ENCODE data around the gene GRB7.
"Not testable (repeated sequence)": the region's sequence is repeated elsewhere in the genome, so short reads cannot be mapped to it uniquely, and the experiment has no call there.

Gene GRB7

DNA sequence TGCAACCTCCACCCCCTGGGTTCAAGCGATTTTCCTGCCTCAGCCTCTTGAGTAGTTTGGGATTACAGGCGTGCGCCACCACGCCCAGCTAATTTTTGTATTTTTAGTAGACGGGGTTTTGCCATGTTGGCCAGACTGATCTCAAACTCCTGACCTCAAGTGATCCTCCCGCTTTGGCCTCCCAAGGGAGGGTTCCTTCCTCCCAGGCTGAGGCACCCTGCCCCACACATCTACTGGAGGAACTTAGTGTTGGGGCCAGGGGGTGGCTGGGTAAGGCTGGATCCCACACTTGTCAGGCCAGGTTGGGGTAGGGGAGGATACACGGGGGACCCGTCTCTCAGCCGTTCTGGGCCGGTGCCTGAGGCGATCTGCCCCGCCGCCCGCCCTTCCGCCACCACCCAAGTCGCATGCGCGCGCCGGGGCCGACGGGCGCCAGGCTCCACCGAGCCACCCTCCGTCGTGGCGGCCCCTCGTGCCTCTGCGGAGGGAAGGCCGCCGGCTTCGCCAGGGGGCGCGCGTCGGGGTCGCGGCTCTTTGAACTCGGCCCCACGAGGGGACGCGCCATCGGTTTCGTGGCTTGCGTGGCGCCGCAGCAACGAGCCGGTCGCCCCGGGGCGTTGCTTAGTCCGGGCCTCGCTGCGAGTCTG is 15.9 kb downstream of the GRB7 start:
- peak; percentile 80 for DNase-seq (ENCODE audit: low spot score)

DNA sequence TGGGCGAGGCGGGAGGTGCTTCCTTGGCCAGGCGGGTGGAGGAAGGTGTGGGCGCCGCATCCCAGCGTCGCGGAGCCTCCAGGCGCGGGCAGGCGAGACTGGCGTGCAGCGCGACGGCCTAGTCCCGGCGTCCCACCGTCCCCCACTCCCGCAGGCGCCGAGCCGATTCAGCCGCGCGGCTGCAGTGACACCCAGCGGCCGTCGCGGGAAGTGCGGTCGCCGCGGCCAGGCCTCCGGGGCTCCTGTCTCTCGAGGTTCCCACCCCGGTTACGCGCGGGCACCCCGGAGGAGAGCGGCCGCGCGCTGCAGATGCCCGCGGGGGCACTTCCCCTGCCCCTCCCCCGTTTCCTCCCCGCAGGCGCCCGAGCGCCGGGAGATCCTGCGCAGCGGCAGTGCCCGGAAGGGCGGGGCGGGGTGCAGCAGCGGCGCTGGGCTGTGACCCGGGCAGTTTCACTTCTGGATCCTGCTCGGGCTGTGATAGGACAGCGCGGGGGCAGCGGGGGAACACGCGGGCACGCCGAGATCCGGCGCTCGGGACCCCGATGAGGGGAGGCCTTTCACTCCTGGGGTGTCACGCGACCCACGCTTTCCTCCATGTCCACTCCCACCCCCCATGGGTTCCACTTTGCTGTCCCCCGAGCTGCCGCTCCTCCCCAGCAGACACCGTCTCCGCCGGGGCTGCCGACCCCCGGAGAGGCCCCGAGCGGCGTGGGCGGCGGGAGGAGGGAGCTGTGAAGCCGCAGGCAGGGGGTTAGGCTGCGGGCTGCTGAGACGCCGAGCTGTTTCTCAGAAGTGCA is 16.6 kb downstream of the GRB7 start:
- peak; percentile 98 for DNase-seq (ENCODE audit: low spot score)

GRCh38 chr17:39754958-39755553 is 17.3 kb downstream of the GRB7 start:
- no peak for DNase-seq (ENCODE audit: low spot score)

- DNase-seq (ENCODE audit: low spot score): peak; percentile 96
Measured at GRCh38 chr17:39755554-39756379, 18.0 kb downstream of the GRB7 start.

DNA sequence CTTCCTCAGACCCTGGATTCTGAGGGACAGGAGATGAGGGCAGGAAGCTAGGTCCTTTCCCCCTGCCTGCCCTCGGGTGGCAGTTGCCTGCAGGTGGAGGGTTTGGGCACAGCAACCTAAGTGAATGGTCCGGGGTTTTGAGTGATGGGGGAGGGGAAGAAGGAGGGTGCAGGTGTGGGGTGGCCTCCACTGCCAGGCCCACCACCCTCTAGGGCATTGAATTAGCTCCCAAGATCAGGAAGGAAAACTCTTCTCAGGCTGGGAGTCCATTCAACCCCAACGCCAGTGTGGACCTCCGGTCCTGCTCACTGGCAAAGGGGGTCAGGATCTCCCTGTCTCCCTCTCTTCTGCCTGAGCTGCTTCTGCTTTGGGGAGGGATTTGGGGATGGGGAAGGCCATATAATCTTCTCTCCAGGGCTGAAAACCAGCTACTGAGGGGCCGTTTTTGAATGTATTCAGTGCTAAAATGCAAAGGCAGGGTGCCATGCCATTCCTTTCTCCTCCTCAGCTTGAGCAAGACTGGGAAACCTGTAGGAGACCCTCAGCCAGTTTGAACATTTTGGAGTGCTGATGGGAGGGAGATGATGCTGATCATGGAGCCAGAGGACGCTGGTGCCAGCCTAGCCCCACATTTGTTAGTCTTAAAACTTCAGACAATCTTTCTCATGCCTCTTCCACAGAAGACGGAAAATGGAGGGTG is 18.8 kb downstream of the GRB7 start:
- no peak for DNase-seq (ENCODE audit: low spot score)

DNA sequence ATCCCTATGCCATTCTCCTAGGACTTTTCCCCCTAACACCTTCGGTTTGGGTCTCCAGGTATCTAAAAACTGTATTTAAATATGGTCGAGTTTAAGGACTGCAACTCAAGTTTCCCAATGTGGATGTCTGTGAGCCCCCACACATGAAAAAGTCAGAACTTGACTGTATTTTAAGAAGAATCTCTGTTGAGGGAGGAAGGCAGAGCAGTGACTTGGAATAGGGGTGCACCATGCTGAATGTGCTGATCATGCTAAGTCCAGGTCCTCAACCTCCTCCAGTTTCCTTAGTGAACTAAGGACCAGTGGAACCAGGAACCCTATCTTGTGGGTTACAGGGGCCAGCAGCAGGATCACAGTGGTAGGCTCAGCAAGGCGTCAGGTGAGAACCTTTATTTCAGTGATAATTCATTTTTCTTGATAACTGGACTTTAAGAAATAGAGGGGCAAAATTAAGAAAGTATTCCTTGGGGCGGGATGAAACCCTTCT is 19.5 kb downstream of the GRB7 start:
- DNase-seq (ENCODE audit: low spot score): peak; percentile 52

- DNase-seq (ENCODE audit: low spot score): peak; percentile 68
Measured at GRCh38 chr17:39757931-39758873, 20.5 kb downstream of the GRB7 start.

DNA sequence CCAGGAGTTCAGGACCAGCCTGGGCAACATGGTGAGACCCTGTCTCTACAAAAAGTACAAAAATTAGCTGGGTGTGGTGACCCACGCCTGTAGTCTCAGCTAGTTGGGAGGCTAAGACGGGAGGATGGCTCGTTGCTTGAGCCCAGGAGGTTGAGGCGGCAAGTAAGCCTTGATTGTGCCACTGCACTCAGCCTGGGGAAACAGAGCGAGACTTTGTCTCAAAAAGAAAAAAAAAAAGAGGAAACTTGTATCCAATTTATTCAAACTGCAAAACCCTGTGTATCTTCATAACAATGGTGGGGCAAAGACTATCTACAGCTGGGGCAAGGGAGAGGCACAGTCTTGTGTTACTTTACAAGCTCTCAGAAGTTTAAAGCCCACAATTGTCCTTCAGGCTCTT is 21.5 kb downstream of the GRB7 start:
- peak; percentile 51 for DNase-seq (ENCODE audit: low spot score)

GRCh38 chr17:39761861-39762496 is 24.2 kb downstream of the GRB7 start:
- DNase-seq (ENCODE audit: low spot score): no peak

DNA sequence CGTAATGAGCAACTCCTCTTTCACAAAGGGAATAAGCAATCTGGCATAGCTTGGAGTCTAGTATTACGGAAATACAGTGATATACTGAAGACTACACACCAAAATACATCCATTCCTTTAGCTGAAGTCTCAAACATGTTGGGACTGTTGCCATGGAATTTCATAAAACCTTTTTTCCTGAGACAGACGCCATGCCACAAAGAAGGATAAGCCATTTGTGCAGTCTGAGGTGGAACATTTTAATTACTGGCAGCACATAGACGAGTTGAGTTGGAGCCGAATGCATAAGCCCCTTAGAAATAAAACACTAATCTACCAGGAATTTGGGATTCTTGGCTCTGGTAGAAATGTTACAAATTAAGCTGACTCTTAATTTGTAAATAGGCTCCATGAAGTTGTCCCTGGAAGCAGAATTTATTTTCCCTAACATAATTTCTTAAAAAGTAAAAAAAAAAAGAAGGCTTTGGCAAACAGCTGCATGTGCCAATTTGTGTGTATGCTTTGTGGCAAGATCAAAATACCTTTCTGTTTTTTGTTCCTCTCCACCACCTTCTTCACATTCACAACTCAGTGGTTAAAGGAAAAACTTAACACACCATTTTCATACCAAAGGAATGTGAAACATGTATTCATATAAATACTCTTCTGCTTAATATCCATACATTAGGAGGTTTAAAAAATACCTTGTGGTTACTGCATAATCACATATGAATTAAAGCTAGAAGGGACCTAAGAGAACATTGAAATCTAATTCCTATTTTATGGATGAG is 25.5 kb downstream of the GRB7 start:
- no peak for DNase-seq (ENCODE audit: low spot score)

DNA sequence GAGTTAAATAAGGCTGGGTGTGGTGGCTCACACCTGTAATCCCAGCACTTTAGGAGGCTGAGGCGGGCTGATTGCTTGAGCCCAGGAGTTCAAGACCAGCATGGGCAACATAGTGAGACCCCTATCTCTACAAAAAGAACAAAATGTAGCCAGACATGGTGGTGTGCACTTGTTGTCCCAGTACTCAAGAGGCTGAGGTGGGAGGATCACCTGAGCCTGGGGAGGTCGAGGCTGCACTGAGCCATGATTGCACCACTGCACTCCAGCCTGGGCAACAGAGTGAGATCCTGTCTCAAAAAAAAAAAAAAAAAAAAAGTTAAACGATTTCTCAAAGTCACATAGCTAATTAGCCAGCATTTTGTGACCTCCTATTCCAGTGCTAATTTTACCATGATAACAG is 26.4 kb downstream of the GRB7 start:
- DNase-seq (ENCODE audit: low spot score): not testable (repeated sequence)

DNA sequence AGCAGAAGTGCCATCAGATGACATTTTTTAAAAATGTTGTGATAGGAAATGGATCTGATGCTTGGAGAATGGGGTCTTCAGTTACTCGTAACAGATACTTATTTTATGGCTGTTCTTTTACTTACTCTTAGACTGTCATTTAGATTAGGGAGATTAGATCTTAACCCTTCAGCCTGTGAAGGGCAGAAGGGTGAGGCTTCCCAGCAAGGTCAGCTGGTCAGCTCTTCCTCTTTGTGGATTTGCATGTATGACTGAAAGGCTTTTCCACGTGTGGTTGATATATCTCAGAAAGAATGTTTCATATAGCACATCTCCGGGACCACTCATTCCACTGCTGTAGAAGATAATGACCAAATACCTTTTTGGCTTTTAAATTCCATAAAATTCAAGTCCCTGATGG is 27.4 kb downstream of the GRB7 start:
- DNase-seq (ENCODE audit: low spot score): no peak

DNA sequence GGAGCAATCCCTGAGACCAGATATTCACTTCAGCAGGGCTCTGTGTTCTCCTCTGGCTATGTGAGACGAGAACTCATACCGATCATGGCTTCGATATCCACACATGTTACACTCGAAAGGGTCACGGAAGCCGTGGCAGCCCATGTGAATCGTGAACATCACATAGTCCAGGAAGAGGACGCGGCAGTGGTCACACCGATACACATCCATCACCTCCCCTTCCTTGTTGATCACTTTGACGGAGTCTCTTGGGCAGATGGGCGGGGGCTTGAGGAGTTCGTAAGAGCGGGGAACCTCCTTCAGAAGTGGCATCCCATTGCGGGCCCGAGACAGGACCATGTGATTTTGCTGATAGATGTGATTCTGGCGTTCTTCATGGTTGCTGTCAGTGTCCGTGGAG is 28.0 kb downstream of the GRB7 start:
- DNase-seq (ENCODE audit: low spot score): no peak

DNA sequence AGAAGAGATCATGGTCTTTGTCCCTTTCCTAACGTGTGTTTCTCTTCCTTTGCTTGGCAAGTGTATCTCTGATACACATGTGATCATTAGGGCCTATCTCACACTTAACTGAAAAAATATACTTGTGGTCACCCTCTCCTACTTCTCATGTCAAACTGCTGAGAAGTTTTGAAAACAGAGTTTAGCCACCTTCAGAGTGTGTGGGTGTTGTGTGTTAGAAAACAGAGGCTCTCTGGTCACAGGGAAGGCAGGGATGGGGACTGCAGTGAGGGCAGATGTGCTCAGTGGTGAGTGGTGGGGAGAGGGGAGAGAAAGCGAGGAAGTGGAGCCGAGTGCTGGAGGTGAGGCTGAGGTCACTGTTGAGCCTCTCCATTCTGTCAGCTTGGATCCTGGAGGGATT is 29.4 kb downstream of the GRB7 start:
- no peak for DNase-seq (ENCODE audit: low spot score)

- peak; percentile 52 for DNase-seq (ENCODE audit: low spot score)
Measured at GRCh38 chr17:39769974-39770587, 32.3 kb downstream of the GRB7 start.

- DNase-seq (ENCODE audit: low spot score): no peak
Measured at GRCh38 chr17:39772415-39772814, 34.7 kb downstream of the GRB7 start.

DNA sequence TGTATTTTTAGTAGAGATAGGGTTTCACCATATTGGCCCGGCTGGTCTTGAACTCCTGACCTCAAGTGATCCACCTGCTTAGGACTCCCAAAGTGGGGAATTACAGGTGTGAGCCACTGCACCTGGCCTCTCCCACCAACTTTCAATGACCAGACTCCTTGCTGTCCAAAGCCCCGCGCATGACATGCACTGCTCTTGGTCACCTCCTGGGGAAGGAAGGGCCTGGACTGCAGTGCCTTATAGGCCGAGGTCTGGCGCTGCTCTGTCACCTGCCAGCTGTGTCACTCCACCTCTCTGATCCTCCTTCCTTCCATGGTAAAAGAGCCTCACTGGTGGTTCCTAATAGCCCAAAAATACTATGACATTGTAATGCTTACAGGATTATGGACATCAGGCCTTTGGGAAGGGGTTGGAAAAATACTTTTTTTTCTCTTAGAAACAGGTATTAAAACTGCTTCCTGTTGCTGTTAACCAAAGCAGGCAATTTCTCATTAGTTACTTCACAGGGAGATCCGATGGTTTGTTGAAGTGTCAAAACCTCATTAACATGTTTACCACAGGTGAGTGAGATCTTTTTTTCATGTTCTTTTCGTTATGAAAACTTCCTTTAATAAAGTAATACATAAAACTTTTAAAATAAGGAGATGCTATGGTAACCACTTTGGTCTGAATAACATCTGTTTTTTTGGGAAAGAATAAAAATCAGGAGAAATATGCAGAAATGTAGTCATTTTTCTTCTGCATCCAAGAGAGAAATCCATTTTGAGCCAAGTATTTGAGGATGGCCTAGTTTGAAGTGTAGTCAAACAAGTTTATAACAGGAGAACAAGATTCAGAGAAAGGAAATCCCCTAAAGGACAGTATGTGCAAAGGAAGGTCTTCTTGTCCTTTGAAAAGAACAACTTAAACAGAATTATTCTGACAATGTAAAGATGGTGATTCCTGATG is 35.5 kb downstream of the GRB7 start:
- DNase-seq (ENCODE audit: low spot score): no peak

- DNase-seq (ENCODE audit: low spot score): no peak
Measured at GRCh38 chr17:39774047-39774446, 36.3 kb downstream of the GRB7 start.

Data from NAMALWA (cell line).